ENCODE measurements around the gene MYOG.

The MYOG gene

DNA sequence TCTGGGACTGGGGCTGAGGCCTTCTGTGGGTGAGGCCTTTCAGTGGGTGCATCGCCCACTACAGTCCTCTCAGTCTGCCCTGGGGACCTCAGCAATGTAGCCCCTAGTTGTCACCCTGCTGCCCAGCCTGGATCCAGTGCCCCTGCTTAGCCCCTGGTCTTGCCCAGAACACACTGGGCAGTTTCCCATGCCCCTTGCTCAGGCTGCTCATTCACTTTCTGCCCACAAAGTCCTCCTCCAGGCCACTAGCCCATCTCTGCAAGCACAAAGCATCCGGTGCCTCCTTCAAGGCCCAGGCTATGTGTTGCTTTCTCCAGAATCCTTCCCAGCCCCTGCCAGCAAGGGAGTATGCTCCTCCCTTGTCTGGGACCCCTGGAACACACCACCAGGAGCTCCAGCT lies 36.3 kb upstream of the MYOG start:
- Histone ChIP-seq H2AFZ (ENCODE audit: low read depth, low read length) (no peak overlapping the region), H3K9ac (ENCODE audit: low read depth, low read length) (no peak overlapping the region), H3K36me3 (ENCODE audit: insufficient read depth, low read length) (no peaks in the 10 kb centered on the region), H3K4me3 (ENCODE audit: low read depth in 1 of 2, low read length in 2 of 2) (no peak overlapping the region), H3K9me3 (ENCODE audit: insufficient read depth, low read length, severe bottlenecking) (no peaks in the 10 kb centered on the region), H3K27ac (ENCODE audit: low read length) (no peak overlapping the region), H4K20me1 (ENCODE audit: insufficient read depth, low read length) (peaks cover 4% of the 10 kb centered on the region; the same call in 1 of the 2 replicates), H3K27me3 (ENCODE audit: insufficient read depth, low read length, poor library complexity) (peaks cover 36% of the 10 kb centered on the region), H3K4me2 (ENCODE audit: insufficient read depth, low read length) (no peak overlapping the region), H3K79me2 (ENCODE audit: insufficient read depth, low read length) (no peaks in the 10 kb centered on the region), H3K4me1 (ENCODE audit: insufficient read depth, low read length) (no peaks in the 10 kb centered on the region)
- no peak for DNase-seq
- no peak for ATAC-seq (ENCODE audit: insufficient read depth, low read depth)
- TF ChIP-seq EZH2 (IDR thresholded peaks at IDR 0.05; ENCODE audit: borderline replicate concordance, low read depth, low read length, severe bottlenecking) (no peak), CTCF (IDR thresholded peaks at IDR 0.05; ENCODE audit: borderline replicate concordance, extremely low read depth, low read length, poor library complexity, severe bottlenecking) (no peak)

GRCh38 chr1:203121186-203122015 lies 35.6 kb upstream of the MYOG start:
- H3K4me3 ChIP-seq (ENCODE audit: low read depth in 1 of 2, low read length in 2 of 2): no peak overlapping the region
- no peak overlapping the region for H3K9ac ChIP-seq (ENCODE audit: low read depth, low read length)
- no peak overlapping the region for H3K27ac ChIP-seq (ENCODE audit: low read length)
- no peak overlapping the region for H2AFZ ChIP-seq (ENCODE audit: low read depth, low read length)
- H3K27me3 ChIP-seq (ENCODE audit: insufficient read depth, low read length, poor library complexity): peaks cover 39% of the 10 kb centered on the region
- no peaks in the 10 kb centered on the region for H3K36me3 ChIP-seq (ENCODE audit: insufficient read depth, low read length)
- DNase-seq (no peak), ATAC-seq (ENCODE audit: insufficient read depth, low read depth) (no peak)
- no peaks in the 10 kb centered on the region for H3K4me1 ChIP-seq (ENCODE audit: insufficient read depth, low read length)
- H3K4me2 ChIP-seq (ENCODE audit: insufficient read depth, low read length): no peak overlapping the region
- H4K20me1 ChIP-seq (ENCODE audit: insufficient read depth, low read length): peaks cover 4% of the 10 kb centered on the region; the same call in 1 of the 2 replicates
- no peaks in the 10 kb centered on the region for H3K79me2 ChIP-seq (ENCODE audit: insufficient read depth, low read length)
- TF ChIP-seq CTCF (IDR thresholded peaks at IDR 0.05; ENCODE audit: borderline replicate concordance, extremely low read depth, low read length, poor library complexity, severe bottlenecking): no peak
- no peak for TF ChIP-seq EZH2 (IDR thresholded peaks at IDR 0.05; ENCODE audit: borderline replicate concordance, low read depth, low read length, severe bottlenecking)
- no peaks in the 10 kb centered on the region for H3K9me3 ChIP-seq (ENCODE audit: insufficient read depth, low read length, severe bottlenecking)

GRCh38 chr1:203120325-203121153 lies 34.7 kb upstream of the MYOG start:
- no peak for ATAC-seq (ENCODE audit: insufficient read depth, low read depth)
- H3K4me1 ChIP-seq (ENCODE audit: insufficient read depth, low read length): no peaks in the 10 kb centered on the region
- no peak for DNase-seq
- H3K27ac ChIP-seq (ENCODE audit: low read length): no peak overlapping the region
- no peaks in the 10 kb centered on the region for H3K36me3 ChIP-seq (ENCODE audit: insufficient read depth, low read length)
- H4K20me1 ChIP-seq (ENCODE audit: insufficient read depth, low read length): peaks cover 4% of the 10 kb centered on the region; the same call in 1 of the 2 replicates
- H2AFZ ChIP-seq (ENCODE audit: low read depth, low read length): no peak overlapping the region
- no peak overlapping the region for H3K9ac ChIP-seq (ENCODE audit: low read depth, low read length)
- peaks cover 46% of the 10 kb centered on the region for H3K27me3 ChIP-seq (ENCODE audit: insufficient read depth, low read length, poor library complexity)
- TF ChIP-seq CTCF (IDR thresholded peaks at IDR 0.05; ENCODE audit: borderline replicate concordance, extremely low read depth, low read length, poor library complexity, severe bottlenecking): no peak
- TF ChIP-seq EZH2 (IDR thresholded peaks at IDR 0.05; ENCODE audit: borderline replicate concordance, low read depth, low read length, severe bottlenecking): no peak
- no peak overlapping the region for H3K4me2 ChIP-seq (ENCODE audit: insufficient read depth, low read length)
- H3K9me3 ChIP-seq (ENCODE audit: insufficient read depth, low read length, severe bottlenecking): no peaks in the 10 kb centered on the region
- H3K79me2 ChIP-seq (ENCODE audit: insufficient read depth, low read length): no peaks in the 10 kb centered on the region
- no peak overlapping the region for H3K4me3 ChIP-seq (ENCODE audit: low read depth in 1 of 2, low read length in 2 of 2)

Measured in DND-41 (cell line).